Ishikawa (cell line): ENCODE results near the gene MAST4.

Source experiments
- CEBPB ChIP-seq: IDR thresholded peaks from 2 replicates; pipeline ENCODE4 v1.6.1; 2012
- CREB1 ChIP-seq: IDR thresholded peaks from 2 replicates; pipeline ENCODE4 v1.6.1; 2012; ENCODE audit warnings: low read depth
- EGR1 ChIP-seq: IDR thresholded peaks from 2 replicates; pipeline ENCODE4 v1.6.1; 2012
- FOXM1 ChIP-seq: IDR thresholded peaks from 2 replicates; pipeline ENCODE4 v1.6.1; 2012; ENCODE audit warnings: low read depth, borderline replicate concordance
- MAX ChIP-seq: IDR thresholded peaks from 2 replicates; pipeline ENCODE4 v1.6.1; 2012
- REST ChIP-seq: IDR thresholded peaks from 2 replicates; pipeline ENCODE4 v1.6.1; 2012; ENCODE audit warnings: low read depth, mild to moderate bottlenecking
- TEAD4 ChIP-seq: IDR thresholded peaks from 2 replicates; pipeline ENCODE4 v1.6.1; 2012
- USF1 ChIP-seq: IDR thresholded peaks from 2 replicates; pipeline ENCODE4 v1.6.1; 2012
- YY1 ChIP-seq: IDR thresholded peaks from 2 replicates; pipeline ENCODE4 v1.6.1; 2012; ENCODE audit warnings: low read depth
- ZBTB7A ChIP-seq: IDR thresholded peaks from 2 replicates; pipeline ENCODE4 v1.6.1; 2012; ENCODE audit warnings: low read depth

DNA sequence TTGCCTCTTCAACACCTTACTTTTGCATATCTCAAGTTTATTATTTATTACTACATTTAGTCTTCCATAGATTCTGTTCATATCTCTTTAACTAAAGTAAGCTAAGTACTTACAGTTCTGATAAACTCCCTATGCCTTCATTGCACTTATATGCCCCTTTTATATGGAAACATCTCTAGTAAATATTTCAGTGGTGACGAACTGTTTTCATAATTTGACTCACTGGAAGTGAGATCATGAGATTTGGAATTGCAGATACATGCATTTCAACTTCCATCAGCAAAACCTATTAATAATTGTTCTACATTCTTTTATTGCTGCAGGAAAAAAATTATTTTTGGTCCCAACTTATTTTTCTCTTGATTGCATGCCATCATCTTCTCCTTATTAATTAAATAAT lies 336.9 kb downstream of the MAST4 start:
- TF ChIP-seq YY1 (no peak), EGR1 (no peak), USF1 (no peak), FOXM1 (no peak), REST (no peak), ZBTB7A (no peak), MAX (no peak), CREB1 (no peak), TEAD4 (no peak), CEBPB (no peak)
